Adipocyte (in vitro differentiated cells): ENCODE data around the gene F8A3.
"Not testable (repeated sequence)": the region's sequence is repeated elsewhere in the genome, so short reads cannot be mapped to it uniquely, and the experiment has no call there.

Source experiments
- DNase-seq: peaks from one replicate; pipeline ENCODE4 v3.0.0-alpha.2; 2015; ENCODE audit warnings: low read depth
- H3K27me3 ChIP-seq: replicated peaks from 2 replicates; pipeline ENCODE4 v1.7.0; 2013; ENCODE audit warnings: mild to moderate bottlenecking, low read length, moderate library complexity; ENCODE audit not compliant: control insufficient read depth, insufficient read depth
- H3K36me3 ChIP-seq: 2 replicates; pipeline ENCODE4 v1.7.0; 2013; ENCODE audit warnings: low read length, mild to moderate bottlenecking, moderate library complexity; ENCODE audit not compliant: control insufficient read depth, insufficient read depth, severe bottlenecking
- H3K4me1 ChIP-seq: 2 replicates; pipeline ENCODE4 v1.7.0; 2013; ENCODE audit warnings: mild to moderate bottlenecking, low read length, moderate library complexity; ENCODE audit not compliant: control insufficient read depth, insufficient read depth
- H3K4me3 ChIP-seq: 2 replicates; pipeline ENCODE4 v1.7.0; 2013; ENCODE audit warnings: mild to moderate bottlenecking, low read length, moderate library complexity
- H3K9ac ChIP-seq: 2 replicates; pipeline ENCODE4 v1.7.0; 2013; ENCODE audit warnings: mild to moderate bottlenecking, low read length, moderate library complexity
- H3K9me3 ChIP-seq: 2 replicates; pipeline ENCODE4 v1.7.0; 2013; ENCODE audit warnings: mild to moderate bottlenecking, low read length, moderate library complexity; ENCODE audit not compliant: control insufficient read depth

Gene F8A3

DNA sequence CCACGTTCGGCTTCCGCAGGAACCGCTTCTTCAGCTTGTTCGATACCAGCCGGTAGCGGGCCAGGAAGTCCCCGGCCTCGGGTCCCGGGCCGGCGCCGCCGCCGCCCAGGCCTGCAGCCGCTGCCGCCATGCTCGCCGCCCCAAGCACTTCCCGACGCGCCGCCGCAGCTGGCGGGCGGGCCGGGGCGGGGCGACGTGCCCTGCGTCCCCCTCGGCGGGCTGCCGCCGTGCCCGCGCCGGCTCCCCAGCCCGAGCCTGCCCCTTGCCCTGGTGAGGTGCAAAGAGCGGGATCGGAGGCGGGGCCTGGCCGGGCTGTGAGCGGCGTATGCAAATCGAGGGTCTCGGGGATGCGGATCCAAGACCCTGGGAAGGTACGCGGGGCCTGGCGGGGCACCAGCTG lies at the start of gene F8A3:
Gene F8A3, minus strand, starts transcription at position 150 of the 400 bp plus-strand sequence. Its CDS starts 20 bp downstream, at position 130.
- not testable (repeated sequence) for H3K36me3 ChIP-seq, DNase-seq, H3K9ac ChIP-seq, H3K4me1 ChIP-seq, H3K9me3 ChIP-seq, H3K27me3 ChIP-seq, H3K4me3 ChIP-seq

DNA sequence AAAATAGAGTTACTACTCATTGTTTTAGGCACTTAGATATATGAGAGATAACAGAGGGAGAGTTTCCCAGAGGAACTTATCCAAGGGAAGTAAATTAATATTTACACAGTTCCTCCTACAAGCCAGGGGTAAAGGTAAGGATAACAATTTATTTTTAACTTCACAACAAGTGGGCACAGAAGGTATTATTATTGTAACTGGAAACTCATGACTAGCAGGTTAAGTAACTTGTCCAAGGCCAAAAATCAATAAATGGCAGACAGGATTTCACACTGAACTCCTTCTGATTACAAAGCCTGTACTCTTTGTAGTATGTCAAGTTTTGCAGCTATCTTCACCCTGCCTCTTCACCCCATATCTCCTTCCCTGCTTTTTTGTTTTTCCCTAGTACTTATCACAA lies 46.9 kb upstream of the F8A3 start:
- Histone ChIP-seq H3K4me1 (no peaks in the 10 kb centered on the region), H3K27me3 (no peaks in the 10 kb centered on the region), H3K9me3 (no peaks in the 10 kb centered on the region), H3K36me3 (peaks cover 29% of the 10 kb centered on the region), H3K9ac (no peak overlapping the region), H3K4me3 (no peak overlapping the region)
- no peak for DNase-seq

DNA sequence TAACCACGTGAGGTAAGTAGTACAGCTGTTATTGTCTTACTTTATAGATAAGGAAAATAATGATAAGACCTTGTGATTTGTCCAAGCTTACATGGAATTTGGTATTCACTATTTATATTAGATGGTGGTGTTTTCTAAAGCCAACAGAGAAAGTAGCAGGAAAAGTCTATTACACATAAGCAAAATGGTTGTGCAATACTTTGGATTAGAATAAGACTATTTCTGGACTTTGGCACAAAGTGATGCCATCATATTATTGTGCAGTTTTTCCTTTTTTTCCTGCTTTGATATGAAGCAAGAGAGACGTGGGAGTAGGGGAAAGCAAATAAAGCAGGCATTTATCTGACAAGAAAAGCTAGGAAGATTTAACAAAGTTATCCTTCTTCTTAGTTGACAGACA lies 36.7 kb upstream of the F8A3 start:
- H3K4me1 ChIP-seq, H3K27me3 ChIP-seq, H3K36me3 ChIP-seq, H3K9me3 ChIP-seq, DNase-seq, H3K9ac ChIP-seq, H3K4me3 ChIP-seq: not testable (repeated sequence)

DNA sequence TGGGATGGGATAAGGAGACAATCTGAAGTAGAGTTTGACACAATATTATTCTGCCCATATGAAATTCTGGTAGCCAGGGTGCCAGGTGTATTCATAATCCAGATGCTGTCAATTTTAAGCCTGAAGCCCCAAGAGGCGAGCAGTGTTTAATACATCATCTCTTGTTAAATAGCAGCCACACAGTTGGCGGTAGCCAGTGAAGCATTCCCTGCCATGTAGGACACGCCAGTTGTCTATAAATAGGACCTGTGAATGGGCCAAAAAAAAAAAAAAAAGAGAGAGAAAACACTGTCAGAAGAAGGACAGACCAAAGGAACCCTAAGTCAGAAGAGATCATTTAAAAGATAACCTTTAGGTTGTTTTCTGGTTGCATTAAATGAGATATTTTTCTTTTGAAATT lies 33.0 kb upstream of the F8A3 start:
- not testable (repeated sequence) for H3K4me1 ChIP-seq, H3K27me3 ChIP-seq, H3K4me3 ChIP-seq, H3K9ac ChIP-seq, DNase-seq, H3K9me3 ChIP-seq, H3K36me3 ChIP-seq

DNA sequence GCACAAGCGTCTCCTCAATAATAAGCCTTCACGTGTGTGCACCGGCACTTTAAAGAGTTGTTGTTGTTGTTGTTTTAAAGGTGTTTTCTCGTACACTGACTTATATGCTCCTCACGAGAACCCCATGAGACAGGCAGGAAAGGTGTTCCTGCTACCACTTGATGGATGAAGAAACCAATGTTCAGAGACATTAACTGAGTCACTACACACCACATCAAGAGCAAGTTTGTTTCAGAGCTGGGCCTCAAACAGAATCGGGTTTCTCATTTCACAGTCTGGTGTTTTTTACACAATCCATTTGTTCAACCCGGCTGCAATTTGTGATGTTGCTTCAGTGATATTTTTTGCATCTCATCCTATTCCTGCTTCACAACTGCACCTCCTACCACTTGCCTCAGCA lies 18.7 kb upstream of the F8A3 start:
- H3K9me3 ChIP-seq, H3K4me1 ChIP-seq, H3K9ac ChIP-seq, H3K27me3 ChIP-seq, DNase-seq, H3K36me3 ChIP-seq, H3K4me3 ChIP-seq: not testable (repeated sequence)

DNA sequence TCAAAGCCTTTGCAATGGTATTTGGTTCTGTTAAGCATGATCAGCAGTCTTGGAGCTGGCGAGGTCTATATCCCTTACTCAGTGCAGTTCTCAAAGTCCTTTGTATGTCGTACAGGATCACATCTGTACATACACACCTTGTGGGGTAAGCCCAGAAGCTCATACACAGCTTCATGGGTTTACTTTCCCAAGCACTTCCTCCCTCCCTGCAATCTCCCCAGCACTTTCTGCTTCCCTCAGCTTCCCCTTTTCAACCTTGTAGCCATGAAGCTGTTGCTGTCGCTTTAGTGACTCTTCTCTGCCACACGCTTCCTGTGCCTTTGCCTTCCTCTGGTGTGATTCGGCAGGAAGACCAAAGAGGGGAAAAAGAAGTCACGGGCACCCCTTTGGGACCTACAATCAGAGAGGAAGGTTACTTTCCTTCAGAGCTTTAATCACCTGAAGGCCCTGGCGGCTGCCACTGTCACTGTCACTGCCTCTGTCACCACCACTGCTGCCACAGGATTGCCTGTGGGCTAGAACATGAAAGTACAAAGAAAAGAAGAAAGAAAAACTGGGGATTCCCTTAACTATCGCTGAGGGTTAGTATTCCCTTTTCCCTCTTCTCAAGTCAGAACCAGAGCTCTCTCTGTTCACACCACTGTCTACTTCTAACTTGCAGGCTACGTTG lies 8.0 kb upstream of the F8A3 start:
- not testable (repeated sequence) for H3K4me1 ChIP-seq, H3K27me3 ChIP-seq, H3K4me3 ChIP-seq, H3K9me3 ChIP-seq, H3K9ac ChIP-seq, H3K36me3 ChIP-seq, DNase-seq

DNA sequence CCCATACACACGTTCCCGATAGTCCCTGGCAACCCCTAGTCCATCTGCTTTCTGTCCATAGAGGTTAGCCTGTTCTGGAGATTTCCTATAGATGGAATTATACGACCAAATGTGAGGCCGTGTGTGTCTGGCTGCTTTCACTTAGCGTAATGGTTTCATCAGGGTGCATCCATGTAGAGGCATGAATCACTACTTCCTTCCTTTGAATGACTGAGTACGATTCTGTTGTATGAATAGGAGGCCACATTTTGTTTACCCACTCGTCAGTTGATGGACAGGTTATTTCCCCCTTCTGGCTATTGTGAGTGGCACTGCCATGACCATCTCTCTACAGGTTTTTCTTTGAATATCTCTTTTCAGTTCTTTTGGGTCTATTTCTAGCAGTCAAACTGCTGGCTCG lies 2.1 kb upstream of the F8A3 start:
- H3K9ac ChIP-seq, H3K27me3 ChIP-seq, H3K36me3 ChIP-seq, H3K4me1 ChIP-seq, H3K9me3 ChIP-seq, DNase-seq, H3K4me3 ChIP-seq: not testable (repeated sequence)

DNA sequence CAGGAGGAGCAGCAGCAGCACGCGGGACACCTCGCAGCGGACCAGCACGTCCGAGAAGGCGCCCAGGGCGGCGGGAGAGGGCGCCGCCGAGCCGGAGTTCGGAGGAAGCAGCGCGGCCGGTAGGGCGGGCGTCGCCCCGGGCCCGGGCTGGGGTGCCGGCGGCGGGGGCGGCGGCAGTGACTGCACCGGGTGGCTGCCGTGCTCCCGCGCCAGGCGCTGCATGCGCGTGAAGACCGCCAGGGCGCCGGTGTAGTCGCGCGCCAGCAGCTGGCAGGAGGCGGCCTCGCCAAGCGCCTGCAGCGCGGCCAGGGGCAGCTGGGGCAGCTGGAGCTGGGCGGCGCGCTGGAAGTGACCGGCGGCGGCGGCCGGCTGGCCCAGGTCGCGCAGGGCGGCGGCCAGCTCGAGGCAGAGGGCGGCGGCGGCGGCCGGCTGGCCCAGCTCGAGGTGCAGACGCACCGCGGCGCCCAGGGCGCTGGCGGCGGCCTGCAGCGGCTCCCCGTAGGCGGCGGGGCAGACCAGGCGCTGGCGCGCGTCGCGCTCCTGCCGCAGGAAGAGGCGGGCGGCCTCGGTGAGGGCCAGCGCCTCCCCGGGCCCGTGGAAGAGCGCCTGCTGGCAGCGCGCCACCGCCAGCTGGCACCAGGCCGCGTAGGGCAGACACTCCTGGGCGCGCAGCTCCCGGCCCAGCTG lies 516 bp downstream of the F8A3 start:
- DNase-seq, H3K9ac ChIP-seq, H3K4me3 ChIP-seq, H3K27me3 ChIP-seq, H3K36me3 ChIP-seq, H3K4me1 ChIP-seq, H3K9me3 ChIP-seq: not testable (repeated sequence)

DNA sequence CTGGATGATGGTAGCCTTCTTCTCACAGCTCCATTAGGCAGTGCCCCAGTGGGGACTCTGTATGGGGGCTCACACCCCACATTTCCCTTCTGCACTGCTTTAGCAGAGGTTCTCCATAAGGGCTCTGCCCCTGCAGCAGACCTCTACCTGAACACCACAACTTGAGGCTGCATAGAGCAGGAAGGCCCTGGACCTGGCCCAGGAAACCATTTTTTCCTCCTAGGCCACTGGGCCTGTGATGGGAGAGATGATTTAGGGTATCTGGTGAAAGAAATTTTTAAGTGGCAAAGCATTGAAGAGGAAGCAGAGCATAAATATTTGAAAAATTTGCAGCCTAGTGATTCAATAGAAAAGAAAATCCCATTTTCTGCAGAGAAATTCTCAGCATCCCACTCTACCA lies 17.3 kb downstream of the F8A3 start:
- no peak for DNase-seq
- H3K4me3 ChIP-seq = no peak overlapping the region
- peaks cover 10% of the 10 kb centered on the region for H3K9me3 ChIP-seq
- H3K9ac ChIP-seq = no peak overlapping the region
- no peaks in the 10 kb centered on the region for H3K4me1 ChIP-seq
- H3K36me3 ChIP-seq = no peaks in the 10 kb centered on the region
- H3K27me3 ChIP-seq = no peaks in the 10 kb centered on the region

DNA sequence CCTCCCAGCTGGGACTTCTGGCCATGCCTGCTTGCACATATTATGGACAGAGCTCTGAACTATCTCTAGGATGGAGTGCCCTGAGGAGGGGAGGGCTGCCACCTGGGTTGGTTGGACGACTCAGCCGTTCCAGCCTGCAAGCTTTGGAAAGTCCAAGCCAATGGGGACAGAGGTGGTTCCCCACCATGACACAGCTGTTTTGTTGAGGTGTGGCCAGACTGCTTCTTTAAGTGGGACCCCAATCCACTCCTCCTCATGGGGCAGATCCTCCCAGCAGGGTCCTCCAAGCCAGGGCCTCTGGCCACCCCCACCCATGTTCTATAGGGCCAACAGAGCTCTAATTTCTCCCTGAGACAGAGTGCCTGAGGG lies 22.7 kb downstream of the F8A3 start:
- peaks cover 3% of the 10 kb centered on the region for H3K4me1 ChIP-seq
- no peaks in the 10 kb centered on the region for H3K27me3 ChIP-seq
- no peaks in the 10 kb centered on the region for H3K9me3 ChIP-seq
- no peaks in the 10 kb centered on the region for H3K36me3 ChIP-seq
- no peak overlapping the region for H3K9ac ChIP-seq
- H3K4me3 ChIP-seq = no peak overlapping the region
- no peak for DNase-seq

DNA sequence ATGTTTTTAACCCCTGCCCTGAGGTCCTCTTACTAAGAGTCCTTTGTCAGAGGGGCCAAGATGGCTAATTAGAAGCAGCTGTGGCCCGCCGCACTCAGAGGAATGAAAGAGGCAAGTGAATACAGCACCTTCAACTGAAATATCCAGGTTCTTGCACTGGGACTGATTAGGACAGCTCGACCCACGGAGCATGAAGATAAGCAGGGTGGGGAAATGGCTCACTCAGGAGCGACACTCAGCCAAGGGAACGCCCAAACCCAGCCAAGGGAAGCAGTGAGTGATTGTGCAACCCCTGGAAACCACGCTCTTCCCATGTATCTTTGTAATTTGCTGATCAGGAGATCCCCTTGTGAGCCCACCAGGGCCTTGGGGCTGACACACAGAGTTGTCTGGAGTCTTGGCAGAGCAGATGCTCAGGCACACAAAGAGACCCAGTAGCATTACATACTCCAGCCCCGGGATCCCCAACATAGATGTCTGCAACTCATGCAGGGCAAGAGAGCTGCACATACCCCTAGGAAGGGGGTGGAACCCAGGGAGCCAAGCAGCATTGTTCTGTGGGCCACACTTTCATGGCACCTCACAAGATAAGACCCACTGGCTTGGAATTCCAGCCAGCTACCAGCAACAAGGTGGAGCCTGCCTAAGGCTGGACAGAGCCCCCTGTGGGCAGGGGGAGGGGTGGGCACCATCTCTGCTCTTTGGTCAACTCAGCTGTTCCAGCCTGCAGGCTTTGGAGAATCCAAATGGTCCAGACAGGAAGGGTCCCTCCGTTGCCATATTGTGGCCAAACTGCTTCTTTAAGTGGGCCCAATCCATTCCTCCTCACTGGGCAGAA lies 23.3 kb downstream of the F8A3 start:
- Histone ChIP-seq H3K36me3 (no peaks in the 10 kb centered on the region), H3K4me3 (no peak overlapping the region), H3K4me1 (peaks cover 3% of the 10 kb centered on the region), H3K9me3 (no peaks in the 10 kb centered on the region), H3K9ac (no peak overlapping the region), H3K27me3 (no peaks in the 10 kb centered on the region)
- DNase-seq = peak; percentile 10
